Measurements from ENCODE around the gene TMED5. TPM values are rescaled to one million over a fixed set of nuclear protein-coding genes. Genes with fewer than 3 reads are reported as not detected.

Gene TMED5
- total RNA-seq, 1 donor from 2014 or later: 92.7 TPM

- H3K36me3 ChIP-seq: no peaks in the 10 kb centered on the region
- H3K4me3 ChIP-seq: no peak overlapping the region
- no peaks in the 10 kb centered on the region for H3K4me1 ChIP-seq
- no peaks in the 10 kb centered on the region for H3K27me3 ChIP-seq
- ATAC-seq: peak; percentile 13
- TF ChIP-seq CTCF (IDR thresholded peaks at IDR 0.05): no peak
- H3K27ac ChIP-seq: no peak overlapping the region
- intact Hi-C loops (cut with DNase I): no loop called here
- H3K9me3 ChIP-seq: no peaks in the 10 kb centered on the region
- no peak for DNase-seq
These were observed 18.9 kb upstream of the TMED5 start for GRCh38 chr1:93199150-93199549.

- H3K4me1 ChIP-seq: no peaks in the 10 kb centered on the region
- H3K36me3 ChIP-seq: no peaks in the 10 kb centered on the region
- TF ChIP-seq CTCF (IDR thresholded peaks at IDR 0.05): no peak
- DNase-seq (no peak), ATAC-seq (no peak)
- H3K4me3 ChIP-seq: no peak overlapping the region
- H3K27ac ChIP-seq: no peak overlapping the region
- intact Hi-C loops (cut with DNase I): no loop called here
- H3K27me3 ChIP-seq: no peaks in the 10 kb centered on the region
- no peaks in the 10 kb centered on the region for H3K9me3 ChIP-seq
These were observed 16.4 kb upstream of the TMED5 start for GRCh38 chr1:93196591-93196990.

- H3K27ac ChIP-seq: no peak overlapping the region
- TF ChIP-seq CTCF (IDR thresholded peaks at IDR 0.05): no peak
- H3K4me3 ChIP-seq: no peak overlapping the region
- DNase-seq: no peak
- intact Hi-C loops (cut with DNase I): no loop called here
- no peaks in the 10 kb centered on the region for H3K36me3 ChIP-seq
- H3K27me3 ChIP-seq: no peaks in the 10 kb centered on the region
- H3K4me1 ChIP-seq: no peaks in the 10 kb centered on the region
- H3K9me3 ChIP-seq: no peaks in the 10 kb centered on the region
- no peak for ATAC-seq
These were observed 14.2 kb upstream of the TMED5 start for GRCh38 chr1:93194231-93194990.

GRCh38 chr1:93190432-93190831 is 10.2 kb upstream of the TMED5 start:
- no peak overlapping the region for H3K27ac ChIP-seq
- ATAC-seq (no peak), DNase-seq (no peak)
- H3K9me3 ChIP-seq: no peaks in the 10 kb centered on the region
- H3K36me3 ChIP-seq: no peaks in the 10 kb centered on the region
- no peak overlapping the region for H3K4me3 ChIP-seq
- no peaks in the 10 kb centered on the region for H3K27me3 ChIP-seq
- TF ChIP-seq CTCF (IDR thresholded peaks at IDR 0.05): no peak
- H3K4me1 ChIP-seq: no peaks in the 10 kb centered on the region
- intact Hi-C loops (cut with DNase I): no loop called here

- intact Hi-C loops (cut with DNase I): no loop called here
- no peaks in the 10 kb centered on the region for H3K36me3 ChIP-seq
- no peaks in the 10 kb centered on the region for H3K27me3 ChIP-seq
- peaks cover 2% of the 10 kb centered on the region for H3K4me1 ChIP-seq
- no peak overlapping the region for H3K4me3 ChIP-seq
- ATAC-seq (no peak), DNase-seq (no peak)
- no peak for TF ChIP-seq CTCF (IDR thresholded peaks at IDR 0.05)
- no peaks in the 10 kb centered on the region for H3K9me3 ChIP-seq
- no peak overlapping the region for H3K27ac ChIP-seq
These were observed 6.5 kb upstream of the TMED5 start for GRCh38 chr1:93186667-93187066.

Data from upper lobe of right lung (tissue), 1 donor.